Caki2 (cell line): ENCODE measurements around the gene ETV7. TPM values are rescaled to one million over a fixed set of nuclear protein-coding genes. Genes with fewer than 3 reads are reported as not detected.
A peak's percentile ranks its signal among the peaks of the same experiment; 100 is the strongest.
"Not testable (repeated sequence)": the region's sequence is repeated elsewhere in the genome, so short reads cannot be mapped to it uniquely, and the experiment has no call there.

ENCODE experiments used
- DNase-seq: peaks from one replicate; pipeline ENCODE4 v3.0.0-alpha.2; 2015; ENCODE audit warnings: low read depth
- in situ Hi-C: cut with HindIII; loops from 2 replicates; pipeline ENCODE4 v1.10.0; 2016; ENCODE audit warnings: low sequenced_read_pairs, low pct_unique_long_range_greater_than_20kb, mixed read lengths
- total RNA-seq: library from RNA; depleted of rRNA; stranded (reverse); fragments of >200 nt; shearing (Covaris generic); gene quantifications from 2 replicates; pipeline ENCODE4 v1.2.3, GENCODE V29; 2014; ENCODE audit warnings: low replicate concordance

Gene ETV7
- total RNA-seq, 1 experiment from 2014 or later = not detected

DNA sequence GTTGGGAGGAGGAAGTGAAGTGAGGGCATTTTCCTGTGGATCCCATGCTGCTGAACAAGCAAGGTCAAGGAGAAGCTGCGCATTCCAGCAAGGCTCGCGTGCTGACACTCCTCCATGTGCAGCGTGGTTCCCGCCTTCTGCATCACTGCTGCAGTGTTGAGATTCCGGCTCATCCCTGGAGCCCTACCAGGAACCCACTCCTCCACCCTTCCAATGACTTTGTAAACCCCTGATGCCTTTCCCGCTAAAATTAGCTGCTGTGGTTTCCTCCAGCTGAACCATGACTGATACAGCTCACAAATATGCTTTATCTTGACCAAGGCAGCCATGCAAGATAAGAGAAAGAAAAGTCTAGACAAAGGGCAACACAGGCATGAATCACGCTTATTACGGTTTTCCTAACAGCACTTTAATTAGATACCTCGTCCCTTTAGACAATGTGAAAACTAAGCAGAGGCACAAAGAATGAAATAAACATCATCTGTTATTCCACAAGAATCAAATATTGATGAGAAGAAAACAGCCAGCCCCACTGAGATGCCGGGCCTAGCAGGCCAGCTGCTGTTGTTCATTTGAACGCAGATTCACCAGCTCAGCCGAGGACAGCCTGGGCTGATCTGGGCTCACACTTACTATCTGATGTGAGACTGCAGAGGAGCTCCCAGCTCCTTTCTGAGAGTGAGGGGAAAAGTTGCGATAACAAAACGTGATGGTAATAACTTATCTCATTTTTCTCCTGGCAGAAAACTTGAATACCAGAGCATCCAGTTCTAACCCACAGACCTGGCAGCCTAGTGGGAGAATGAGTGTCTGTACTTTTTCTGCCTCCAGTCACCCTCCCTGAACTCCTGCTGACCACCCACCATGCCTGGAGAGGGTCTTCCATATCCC is 36.5 kb downstream of the ETV7 start:
- DNase-seq = peak; percentile 52
- in situ Hi-C loops = no loop called here

DNA sequence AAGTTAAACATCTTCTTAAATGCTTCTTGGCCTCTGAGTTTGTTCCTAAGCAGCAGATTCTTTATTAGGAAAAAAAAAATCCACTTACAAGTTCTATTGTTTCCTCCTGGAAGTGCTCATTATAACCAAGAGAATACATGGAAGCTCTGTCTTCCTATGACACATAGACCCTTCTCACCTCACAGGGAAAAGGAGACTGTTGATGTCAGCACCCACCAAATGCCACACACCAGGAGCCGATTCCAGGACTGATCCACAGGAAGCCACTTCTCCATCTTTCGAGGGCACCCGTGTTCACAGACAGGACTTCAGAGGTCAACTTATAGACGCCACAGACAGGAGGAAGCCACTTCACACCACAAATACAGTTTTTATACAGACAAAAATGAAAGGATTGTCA is 37.4 kb downstream of the ETV7 start:
- in situ Hi-C loops = no loop called here
- no peak for DNase-seq

DNA sequence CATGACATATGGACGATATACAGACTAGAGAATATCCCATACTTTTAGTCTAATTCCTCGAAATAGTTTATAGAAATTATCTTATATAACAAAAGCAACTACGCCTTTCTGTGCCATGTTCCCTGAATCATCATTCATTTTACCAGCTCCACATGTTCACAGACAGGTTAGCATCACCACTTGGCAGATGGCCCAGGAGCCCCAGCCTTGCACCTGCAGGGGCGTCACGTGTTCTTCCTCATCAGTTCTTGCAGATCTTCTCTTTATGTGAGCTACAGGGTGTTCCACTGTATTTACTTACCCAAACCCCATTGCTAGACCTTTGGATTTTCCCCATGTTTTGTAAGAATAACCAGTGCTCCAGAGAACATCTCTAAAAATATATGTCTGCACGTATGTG is 38.2 kb downstream of the ETV7 start:
- in situ Hi-C loops = no loop called here
- DNase-seq = no peak

DNA sequence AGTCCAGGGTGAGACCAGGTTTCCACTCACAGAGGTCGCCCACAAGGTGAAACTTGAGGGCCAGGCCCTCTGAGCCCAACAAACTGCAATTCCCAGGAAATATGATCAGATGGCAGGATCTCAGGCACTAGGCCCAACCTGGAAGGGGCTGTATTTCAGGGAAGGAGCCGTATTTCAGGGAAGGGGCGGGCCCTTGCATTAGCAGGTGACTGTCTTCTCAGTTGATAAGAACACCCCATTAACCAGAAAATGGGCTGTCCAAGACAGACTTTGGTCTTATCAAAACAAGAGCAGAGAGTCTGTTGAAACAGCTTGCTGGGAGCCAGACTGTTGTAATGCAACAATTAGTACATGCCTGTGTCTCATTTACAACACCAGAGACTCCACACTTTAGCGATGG is 39.8 kb downstream of the ETV7 start:
- in situ Hi-C loops = no loop called here
- no peak for DNase-seq

DNA sequence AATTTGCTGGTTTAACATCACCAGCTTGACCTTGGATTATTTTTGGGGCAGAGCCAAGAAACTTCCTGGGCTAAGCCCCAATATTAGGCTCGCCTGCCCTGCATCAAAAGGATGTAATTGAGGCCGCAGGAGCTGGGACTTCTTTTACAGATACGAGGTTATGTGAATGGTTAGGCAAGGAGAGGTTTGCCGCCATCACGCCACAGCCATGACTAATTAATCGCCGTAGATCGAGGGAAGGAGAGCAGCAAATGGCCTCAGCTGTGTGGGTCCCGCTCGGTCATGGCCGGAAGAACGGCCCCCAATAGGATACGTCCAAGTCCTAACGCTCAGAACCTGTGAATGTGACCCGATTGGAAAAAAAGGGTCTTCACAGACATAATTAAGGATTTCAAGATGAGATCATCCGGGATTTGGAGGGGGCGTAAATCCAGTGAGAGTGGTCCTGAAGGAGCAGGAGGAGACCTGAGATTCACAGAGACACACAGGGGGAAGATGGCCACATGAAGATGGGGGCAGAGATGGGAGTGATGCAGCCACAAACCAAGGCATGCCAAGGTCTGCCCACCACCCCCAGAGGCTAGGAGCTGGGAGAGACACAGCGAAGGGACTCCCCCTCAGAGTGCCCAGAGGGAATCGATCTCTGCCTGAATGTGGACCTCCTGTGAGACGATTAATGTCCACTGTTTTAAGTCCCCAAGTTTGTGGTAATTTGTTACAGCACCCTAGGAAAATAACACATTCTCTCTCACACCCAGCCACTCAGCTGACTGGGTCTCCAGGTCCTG is 40.8 kb downstream of the ETV7 start:
- no peak for DNase-seq
- in situ Hi-C loops = no loop called here

DNA sequence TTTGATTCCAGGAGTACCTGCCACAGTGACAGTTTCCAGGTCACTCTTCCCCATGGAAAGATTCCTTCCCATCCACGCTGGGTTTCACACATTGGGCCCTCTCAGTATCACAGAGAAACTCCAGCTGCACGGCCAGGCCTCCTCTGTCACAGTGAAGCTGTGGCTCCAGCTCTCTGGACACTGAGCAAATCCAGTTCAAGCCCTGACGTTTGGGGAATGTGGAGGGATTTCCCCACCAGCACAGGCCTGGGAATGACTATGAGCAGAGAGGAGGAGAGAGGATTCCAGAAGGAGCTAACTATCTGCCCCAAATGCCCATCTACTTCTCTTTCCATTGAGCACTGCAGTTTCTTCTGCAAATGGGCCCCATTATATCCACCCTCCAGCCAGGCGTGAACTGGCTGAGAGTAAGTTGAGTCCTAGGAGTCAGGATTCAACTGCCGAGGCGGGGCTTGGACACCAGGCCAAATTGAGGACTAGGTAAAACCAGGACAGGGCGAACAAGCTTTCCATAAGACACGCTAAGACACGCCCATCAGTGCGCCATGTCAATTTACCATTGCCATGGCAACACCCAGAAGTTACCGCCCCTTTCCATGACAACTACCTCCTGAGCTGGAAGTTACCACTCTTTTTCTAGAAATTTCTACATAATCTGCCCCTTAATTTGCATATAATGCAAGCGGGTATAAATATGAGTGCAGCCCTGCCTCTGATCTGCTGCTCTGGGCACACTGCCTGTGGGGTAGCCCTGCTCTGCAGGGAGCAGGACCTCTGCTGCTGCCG is 41.6 kb downstream of the ETV7 start:
- in situ Hi-C loops = no loop called here
- no peak for DNase-seq

DNA sequence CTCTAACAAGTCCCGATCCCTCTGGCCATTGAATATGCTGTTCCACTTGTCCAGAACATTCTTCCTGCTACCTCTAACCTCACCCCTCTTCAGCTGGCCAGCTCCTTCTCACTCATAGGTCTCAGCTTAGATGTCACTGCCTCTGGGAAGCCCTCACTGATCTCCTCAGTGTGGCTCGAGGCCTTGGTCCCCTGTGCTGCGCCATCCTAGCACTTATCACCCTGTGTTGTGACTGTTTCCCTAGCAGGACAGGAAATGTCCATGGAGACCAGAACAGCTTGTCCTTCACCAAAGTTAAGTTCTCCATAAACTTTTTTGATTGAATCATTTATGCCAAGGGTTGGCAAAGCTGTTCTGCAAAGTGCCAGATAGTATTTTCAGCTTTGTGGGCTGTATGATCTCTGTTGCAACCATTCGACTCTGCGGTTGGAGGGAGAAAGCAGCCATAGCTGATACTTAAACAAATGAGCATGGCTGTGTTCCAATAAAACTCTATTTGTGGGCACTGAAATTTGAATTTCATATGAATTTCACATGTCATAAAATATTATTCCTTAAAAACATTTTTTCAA is 44.3 kb downstream of the ETV7 start:
- in situ Hi-C loops = no loop called here
- DNase-seq = no peak

DNA sequence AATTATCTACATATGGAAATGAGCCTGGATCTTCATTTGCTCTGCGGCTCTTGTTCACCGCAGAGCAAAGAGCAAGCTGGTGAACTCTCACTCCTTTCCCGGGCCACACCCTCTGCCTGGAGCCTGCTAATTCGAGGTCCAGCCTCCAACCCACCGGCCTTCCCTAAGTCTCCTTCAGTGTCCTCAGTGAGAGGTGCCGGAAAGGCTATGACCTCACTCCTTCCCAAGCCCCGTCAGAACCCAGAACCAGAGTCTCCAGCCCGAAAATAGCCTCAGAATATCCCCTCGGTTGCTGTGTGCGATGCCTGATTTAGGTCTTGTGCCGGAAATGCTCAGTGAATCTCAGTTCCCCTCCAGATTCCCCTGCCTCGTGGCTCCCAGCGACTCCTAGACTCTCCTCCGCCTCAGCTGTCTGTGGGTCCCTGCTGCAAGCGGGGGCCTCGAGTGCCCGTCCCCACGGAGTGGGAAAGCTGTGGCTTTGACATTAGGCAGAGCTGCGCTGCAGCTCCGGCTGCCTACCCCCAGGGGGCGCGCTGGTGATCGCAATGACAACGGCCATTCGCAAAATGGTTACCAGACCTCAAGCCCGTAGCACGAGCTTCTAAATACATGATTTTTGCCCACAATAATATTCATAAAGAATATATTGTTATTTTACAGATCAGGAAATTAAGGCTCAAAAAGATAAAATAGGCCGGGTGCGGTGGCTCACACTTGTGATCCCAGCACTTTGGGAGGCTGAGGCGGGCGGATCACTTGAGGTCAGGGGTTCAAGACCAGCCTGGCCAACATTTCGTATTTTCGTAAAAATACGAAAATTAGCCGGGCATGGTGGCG is 46.6 kb downstream of the ETV7 start:
- peak; percentile 36 for DNase-seq

DNA sequence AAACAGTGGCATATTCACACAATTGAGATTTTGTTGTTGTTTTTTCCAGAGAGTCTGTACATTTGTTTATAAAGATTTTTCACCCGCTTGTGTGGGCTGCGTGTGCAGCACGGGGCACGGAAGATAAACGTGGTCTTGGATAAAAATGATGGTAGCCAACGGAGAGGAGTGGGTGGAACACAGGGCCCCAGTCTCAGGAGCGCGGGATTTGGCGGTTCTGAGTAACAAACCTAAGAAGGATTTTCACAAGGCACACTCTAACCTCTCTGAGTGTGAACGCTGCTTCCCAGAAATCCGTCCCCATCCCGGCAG is 47.2 kb downstream of the ETV7 start:
- DNase-seq = no peak
- in situ Hi-C loops = no loop called here

More for the DNA sequence above, 46.6 kb downstream of the ETV7 start:
- in situ Hi-C loops = no loop called here

DNA sequence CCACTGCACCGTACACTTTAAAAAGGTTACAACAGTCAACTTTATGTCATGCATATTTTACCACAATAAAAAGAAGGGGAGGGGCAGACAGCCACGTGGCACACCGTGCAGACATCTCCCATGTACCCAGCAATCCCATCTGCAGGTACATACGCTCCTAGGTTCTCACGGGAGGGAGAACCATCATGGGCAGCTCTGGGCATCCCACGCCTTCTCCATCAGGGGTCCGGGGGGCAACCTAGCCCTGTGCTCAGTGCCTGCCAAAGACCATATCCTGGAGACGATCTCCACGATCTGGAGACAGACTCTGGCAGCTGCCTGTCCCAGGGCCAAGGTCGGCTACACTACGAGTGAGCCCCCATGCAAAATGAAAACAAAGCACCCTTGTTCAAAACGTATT is 48.3 kb downstream of the ETV7 start:
- no peak for DNase-seq
- in situ Hi-C loops = no loop called here

DNA sequence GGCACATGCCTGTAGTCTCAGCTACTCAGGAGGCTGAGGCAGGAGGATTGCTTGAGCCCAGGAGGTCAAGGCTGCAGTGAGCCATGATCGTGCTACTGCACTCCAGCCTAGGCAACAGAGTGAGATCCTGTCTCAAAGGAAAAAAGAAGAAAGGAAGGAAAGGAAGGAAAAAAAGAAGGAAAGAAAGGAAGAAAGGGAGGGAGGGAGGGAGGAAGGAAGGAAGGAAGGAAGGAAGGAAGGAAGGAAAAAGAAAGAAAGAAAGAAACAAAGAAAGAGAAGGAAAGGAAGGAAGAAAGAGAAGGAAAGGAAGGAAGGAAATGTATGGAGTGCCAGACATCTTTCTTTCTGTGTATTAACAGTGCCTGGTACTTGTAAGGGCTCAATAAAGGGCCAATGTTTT is 49.2 kb downstream of the ETV7 start:
- DNase-seq, in situ Hi-C loops: not testable (repeated sequence)

DNA sequence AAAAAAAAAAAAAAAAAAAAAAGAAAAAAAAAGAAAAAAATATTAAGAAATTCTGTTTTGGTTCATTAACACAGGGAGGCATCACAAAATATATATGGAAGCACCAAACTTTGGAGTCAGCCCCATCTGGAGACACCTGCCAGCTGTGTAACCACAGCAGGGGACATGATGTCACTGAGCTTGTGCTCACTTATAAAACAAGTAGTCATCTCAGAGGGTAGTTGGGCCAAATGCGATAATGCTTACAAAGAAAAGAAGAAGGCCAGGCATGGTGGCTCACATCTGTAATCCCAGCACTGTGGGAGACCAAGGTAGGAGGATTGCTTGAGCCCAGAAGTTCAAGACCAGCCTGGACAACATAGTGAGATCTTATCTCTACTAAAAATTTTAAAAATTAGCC is 49.7 kb downstream of the ETV7 start:
- no peak for DNase-seq
- in situ Hi-C loops = no loop called here

DNA sequence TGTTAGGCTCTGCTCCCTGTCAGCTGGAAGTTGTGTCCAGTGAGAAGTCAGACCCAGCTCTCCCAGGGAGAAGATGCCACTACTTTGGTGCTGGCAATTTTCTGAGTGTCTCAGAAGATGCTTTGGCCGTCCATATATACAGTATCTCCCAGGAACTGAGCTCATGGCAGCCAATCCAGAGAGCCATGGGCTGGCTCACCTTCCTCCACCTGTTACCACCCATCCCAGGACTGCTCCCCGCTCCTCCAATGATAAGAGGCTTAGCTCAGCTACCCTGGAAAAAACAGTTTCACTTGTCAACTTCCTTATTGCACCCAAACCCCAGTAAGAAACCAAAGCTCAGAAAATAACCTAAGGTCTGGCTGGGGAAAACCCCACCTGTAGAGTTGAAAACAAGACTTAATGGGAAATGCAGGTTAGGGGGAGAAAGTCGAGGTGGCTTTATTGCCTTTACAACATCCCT is 50.7 kb downstream of the ETV7 start, which contains the start of gene BNIP5:
Gene BNIP5 (minus strand): TSS at position 110 of the 463 bp plus-strand sequence. CDS start 6,198 bp downstream, outside the sequence.
- no peak for DNase-seq
- in situ Hi-C loops = no loop called here

DNA sequence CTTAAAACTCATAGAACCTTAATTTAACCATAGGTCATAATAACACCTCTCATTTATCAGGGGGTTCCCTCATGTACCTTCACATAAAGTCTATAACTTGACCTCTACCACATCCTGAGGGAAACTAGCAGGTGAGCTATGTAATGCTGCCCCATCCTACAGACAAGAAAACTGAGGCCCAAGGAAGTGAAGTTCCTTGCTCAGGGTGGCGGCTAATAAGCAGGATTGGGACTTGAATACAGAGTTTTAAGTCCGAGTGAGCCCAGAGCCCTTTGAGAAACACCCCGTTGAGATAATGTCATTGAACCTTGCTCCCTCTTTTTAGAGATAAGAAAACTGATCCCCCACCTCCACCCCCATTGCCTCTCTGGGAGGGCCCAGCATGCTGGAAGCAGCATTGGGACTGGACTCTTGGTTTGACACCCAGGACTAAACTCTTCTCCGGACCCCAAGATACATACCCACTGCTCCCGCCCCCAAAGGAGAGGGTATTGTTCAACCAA is 51.2 kb downstream of the ETV7 start:
- no peak for DNase-seq
- in situ Hi-C loops = no loop called here

DNA sequence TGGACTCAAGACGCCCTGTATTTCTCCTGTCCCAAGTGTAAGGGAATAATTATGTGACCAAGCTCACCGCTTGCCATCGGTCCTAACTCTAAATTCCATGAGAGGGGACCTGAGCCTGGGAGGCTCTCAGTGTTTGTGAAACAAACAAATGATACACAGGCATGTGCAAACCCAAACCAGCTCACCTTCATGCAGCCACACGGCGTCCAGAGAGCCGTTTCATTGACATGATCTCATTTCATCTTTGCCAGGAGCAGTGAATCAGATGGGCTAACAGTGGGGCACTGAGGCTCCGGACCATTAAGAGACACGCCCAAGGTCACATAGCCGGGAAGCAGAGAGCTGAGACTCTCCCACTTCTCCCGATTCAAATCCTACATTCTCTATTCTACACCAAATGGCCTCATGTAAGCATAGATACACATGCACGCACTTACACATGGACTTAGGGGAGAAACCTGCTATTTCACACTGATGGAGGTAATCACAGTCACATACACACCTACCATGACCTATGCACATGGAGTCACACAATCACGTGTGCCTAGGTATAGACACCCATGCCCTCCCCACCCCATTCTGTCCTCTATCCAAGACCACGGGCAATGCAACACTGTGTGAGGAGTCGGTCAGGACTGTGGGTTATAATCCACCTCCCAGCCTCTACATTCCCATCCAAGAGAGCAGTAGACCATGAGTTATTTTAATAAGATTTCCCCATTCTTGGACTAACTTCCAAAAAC is 51.8 kb downstream of the ETV7 start:
- peak; percentile 34 for DNase-seq

DNA sequence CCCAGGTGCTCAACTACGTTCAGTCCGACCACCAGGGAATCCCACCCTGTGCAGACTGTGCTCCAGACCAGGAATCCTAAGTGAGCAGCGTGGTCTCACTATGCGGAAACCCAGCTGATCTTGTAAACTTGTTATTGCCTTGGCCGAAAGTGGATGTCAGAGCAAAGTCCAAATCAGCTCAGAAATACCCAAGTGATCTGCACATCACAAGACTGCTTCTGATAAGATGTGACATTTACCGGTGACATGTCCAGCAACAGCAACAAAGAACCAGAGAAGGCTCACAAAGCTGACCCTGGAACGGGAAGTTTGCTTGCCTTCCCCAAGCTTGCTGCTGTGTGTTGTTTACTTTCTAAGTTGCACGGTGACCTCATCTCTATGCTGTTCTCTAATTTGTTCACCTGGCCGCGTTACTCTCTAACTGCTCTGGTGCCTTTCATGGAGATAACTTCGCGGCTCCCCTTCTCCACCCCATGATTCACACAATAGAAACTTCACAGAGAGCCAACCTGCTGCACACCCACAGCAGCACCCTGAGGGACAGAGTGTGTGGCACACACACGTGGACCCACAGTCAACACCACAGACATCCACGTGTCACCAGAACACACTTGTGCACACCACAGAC is 52.5 kb downstream of the ETV7 start:
- in situ Hi-C loops = no loop called here
- DNase-seq = peak; percentile 44

More for the DNA sequence above, 51.8 kb downstream of the ETV7 start:
- in situ Hi-C loops = no loop called here
